Gastroesophageal sphincter (tissue), 4 donors: ENCODE results near the gene EDDM3A. TPM values are rescaled to one million over a fixed set of nuclear protein-coding genes. Genes with fewer than 3 reads are reported as not detected.

ENCODE experiments used
- ATAC-seq: fragments of 150-250 bp; one replicate; pipeline ENCODE4 v1.9.1; 2016; ENCODE audit warnings: mild to moderate bottlenecking, moderate library complexity
- H3K27ac ChIP-seq, 4 donors: fragments of 200-600 bp; sonication (generic) in 3 of 4; 1 replicate in 3 of 4; 2 replicates in 1 of 4; pipeline ENCODE4 v1.5.1; 2016 to 2019
- H3K27me3 ChIP-seq: fragments of 200-600 bp; sonication (generic); one replicate; pipeline ENCODE4 v1.5.1; 2019
- H3K36me3 ChIP-seq, 2 donors: fragments of 200-600 bp; sonication (generic); one replicate each; pipeline ENCODE4 v1.5.1; 2019; ENCODE audit warnings: control low read depth in 1 of 2
- H3K4me1 ChIP-seq, 3 donors: fragments of 200-600 bp; sonication (generic); 1 replicate in 2 of 3; 2 replicates in 1 of 3; pipeline ENCODE4 v1.5.1; 2016 to 2019; ENCODE audit warnings: control low read depth in 2 of 3
- H3K4me3 ChIP-seq, 2 donors: fragments of 200-600 bp; sonication (generic); one replicate each; pipeline ENCODE4 v1.5.1; 2019; ENCODE audit warnings: mild to moderate bottlenecking in 1 of 2, moderate library complexity in 1 of 2
- H3K9me3 ChIP-seq, 3 donors: fragments of 200-600 bp; sonication (generic); one replicate each; pipeline ENCODE4 v1.5.1; 2017 to 2019; ENCODE audit warnings: control low read depth in 2 of 3
- EP300 ChIP-seq: sonication (generic); formaldehyde crosslinking; IDR thresholded peaks from one replicate; pipeline ENCODE4 v1.6.1; 2017; ENCODE audit warnings: antibody characterized with exemption, mild to moderate bottlenecking
- POLR2A ChIP-seq, 2 donors: fragments of 450-650 bp; IDR thresholded peaks; one replicate each; pipeline ENCODE4 v1.6.1; 2017; ENCODE audit warnings: antibody characterized with exemption in 2 of 2, mild to moderate bottlenecking in 2 of 2, moderate library complexity in 1 of 2
- POLR2AphosphoS5 ChIP-seq: sonication (generic); formaldehyde crosslinking; IDR thresholded peaks from one replicate; pipeline ENCODE4 v1.6.1; 2017; ENCODE audit warnings: antibody characterized with exemption
- WGBS, 2 donors: methylation state at CpG; one replicate each; pipeline ENCODE4 v1.1.5; 2018; ENCODE audit warnings: low coverage in 1 of 2; 5-methylcytosine and 5-hydroxymethylcytosine counted together
- total RNA-seq, 4 donors: library from RNA; depleted of rRNA; stranded (reverse); fragments of >200 nt; gene quantifications; one replicate each; pipeline ENCODE4 v1.1.0, GENCODE V29; 2016
- TF ChIP-seq, protein P1 (sequence below), 4 experiments: fragments of 200-600 bp in 2 of 4; fragments of 450-650 bp in 2 of 4; sonication (generic) in 1 of 4; IDR thresholded peaks; one replicate each; pipeline ENCODE4 v1.5.1; 2017 to 2019; ENCODE audit warnings: antibody characterized with exemption in 4 of 4, mild to moderate bottlenecking in 2 of 4, moderate library complexity in 2 of 4

EDDM3A gene
- total RNA-seq, 4 donors from 2014 or later: not detected

DNA sequence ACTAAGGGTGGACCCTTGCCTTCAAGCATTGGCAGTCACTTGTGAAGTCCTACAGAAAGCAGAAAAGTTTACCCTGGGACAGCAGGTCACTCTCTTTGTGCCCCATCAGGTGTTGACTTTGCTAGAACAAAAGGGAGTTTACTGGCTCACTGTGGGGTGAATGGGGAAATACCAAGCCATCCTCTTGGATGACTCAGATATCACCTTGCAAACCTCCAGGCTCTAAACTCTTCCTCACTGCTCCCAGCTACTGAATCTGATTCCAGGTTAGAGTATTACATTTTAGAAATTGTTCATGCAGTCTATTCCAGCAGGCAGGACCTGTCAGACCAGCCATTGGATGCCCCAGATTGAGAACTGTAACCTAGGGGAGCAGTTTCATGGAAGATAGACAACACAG is 15.3 kb downstream of the EDDM3A start:
- Histone ChIP-seq H3K27me3 (no peaks in the 10 kb centered on the region), H3K27ac (no peak overlapping the region), H3K4me3 (no peak overlapping the region), H3K36me3 (no peaks in the 10 kb centered on the region), H3K9me3 (no peaks in the 10 kb centered on the region), H3K4me1 (no peaks in the 10 kb centered on the region)
- TF ChIP-seq EP300 (no peak), POLR2A (IDR thresholded peaks at IDR 0.05) (no peak), POLR2AphosphoS5 (no peak)
- TF ChIP-seq, protein P1, sequence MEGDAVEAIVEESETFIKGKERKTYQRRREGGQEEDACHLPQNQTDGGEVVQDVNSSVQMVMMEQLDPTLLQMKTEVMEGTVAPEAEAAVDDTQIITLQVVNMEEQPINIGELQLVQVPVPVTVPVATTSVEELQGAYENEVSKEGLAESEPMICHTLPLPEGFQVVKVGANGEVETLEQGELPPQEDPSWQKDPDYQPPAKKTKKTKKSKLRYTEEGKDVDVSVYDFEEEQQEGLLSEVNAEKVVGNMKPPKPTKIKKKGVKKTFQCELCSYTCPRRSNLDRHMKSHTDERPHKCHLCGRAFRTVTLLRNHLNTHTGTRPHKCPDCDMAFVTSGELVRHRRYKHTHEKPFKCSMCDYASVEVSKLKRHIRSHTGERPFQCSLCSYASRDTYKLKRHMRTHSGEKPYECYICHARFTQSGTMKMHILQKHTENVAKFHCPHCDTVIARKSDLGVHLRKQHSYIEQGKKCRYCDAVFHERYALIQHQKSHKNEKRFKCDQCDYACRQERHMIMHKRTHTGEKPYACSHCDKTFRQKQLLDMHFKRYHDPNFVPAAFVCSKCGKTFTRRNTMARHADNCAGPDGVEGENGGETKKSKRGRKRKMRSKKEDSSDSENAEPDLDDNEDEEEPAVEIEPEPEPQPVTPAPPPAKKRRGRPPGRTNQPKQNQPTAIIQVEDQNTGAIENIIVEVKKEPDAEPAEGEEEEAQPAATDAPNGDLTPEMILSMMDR (IDR thresholded peaks at IDR 0.05): no peak
- ATAC-seq: no peak

DNA sequence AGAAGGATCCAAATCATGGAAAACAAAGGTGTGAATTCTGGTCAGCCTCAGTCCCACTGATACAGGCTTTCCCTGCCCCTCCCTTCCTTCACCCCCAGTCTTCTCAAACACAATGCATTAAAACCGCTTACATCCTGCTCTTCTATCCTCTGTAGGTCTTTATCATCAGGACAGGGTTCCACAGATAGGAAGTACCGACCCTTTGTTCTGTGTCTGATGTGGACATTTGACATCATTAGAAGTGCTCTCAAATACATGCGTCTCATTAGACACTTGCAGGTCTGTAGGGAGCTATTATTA is 22.9 kb downstream of the EDDM3A start:
- H3K27ac ChIP-seq: no peak overlapping the region
- WGBS, 2 donors: 83% methylated on average over 1 to 3 of the region's 3 CpGs
- H3K4me3 ChIP-seq: no peak overlapping the region
- H3K9me3 ChIP-seq: no peaks in the 10 kb centered on the region
- peaks cover 7% of the 10 kb centered on the region for H3K27me3 ChIP-seq
- H3K36me3 ChIP-seq: no peaks in the 10 kb centered on the region
- H3K4me1 ChIP-seq: no peaks in the 10 kb centered on the region
- TF ChIP-seq EP300 (no peak), POLR2AphosphoS5 (no peak), POLR2A (IDR thresholded peaks at IDR 0.05) (no peak)
- TF ChIP-seq, protein P1 (IDR thresholded peaks at IDR 0.05): no peak
- no peak for ATAC-seq

DNA sequence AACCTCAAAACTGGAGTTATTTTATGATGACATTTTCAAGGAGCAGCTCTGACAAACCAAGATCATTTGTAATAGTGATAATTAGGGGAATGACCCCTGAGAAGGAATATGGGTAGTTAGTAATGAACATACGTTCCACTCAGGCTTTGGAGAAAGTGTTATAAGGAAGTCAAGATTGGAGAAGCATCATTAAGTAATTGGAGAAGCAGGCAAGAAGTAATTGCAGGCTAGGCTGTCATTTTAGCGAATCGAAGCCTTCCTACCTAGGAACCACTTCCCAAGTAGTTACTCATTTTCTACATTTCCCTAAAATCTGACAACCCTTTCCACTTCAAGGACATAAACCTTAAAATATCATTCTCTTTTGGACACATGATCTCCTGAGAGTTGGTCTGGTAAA is 23.7 kb downstream of the EDDM3A start:
- no peaks in the 10 kb centered on the region for H3K9me3 ChIP-seq

DNA sequence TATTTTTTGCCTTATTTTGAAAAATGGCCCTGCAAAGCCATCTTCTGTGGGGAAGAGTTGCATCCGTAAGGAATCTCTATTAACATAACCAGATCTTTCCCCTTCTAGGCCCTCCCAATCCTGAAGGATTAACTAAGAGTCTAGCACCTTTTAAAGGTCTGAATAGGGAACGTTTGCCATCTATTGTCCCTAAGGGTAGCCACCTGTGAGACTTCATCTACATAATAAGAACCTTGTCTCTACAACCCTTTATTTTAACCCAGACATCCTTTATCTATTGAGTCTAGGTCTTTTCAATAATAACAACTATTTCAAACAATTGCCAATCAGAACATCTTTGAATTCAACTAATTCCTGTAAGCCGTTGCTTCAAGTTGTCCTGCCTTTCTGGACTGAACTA is 27.0 kb downstream of the EDDM3A start:
- no peak overlapping the region for H3K27ac ChIP-seq
- no peaks in the 10 kb centered on the region for H3K4me1 ChIP-seq
- 52 to 69% methylated on average over 3 of the region's 3 CpGs for WGBS, 2 donors
- H3K4me3 ChIP-seq: no peak overlapping the region
- H3K27me3 ChIP-seq: peaks cover 10% of the 10 kb centered on the region
- no peak for ATAC-seq
- no peaks in the 10 kb centered on the region for H3K36me3 ChIP-seq
- H3K9me3 ChIP-seq: no peaks in the 10 kb centered on the region
- TF ChIP-seq, protein P1 (IDR thresholded peaks at IDR 0.05): no peak
- TF ChIP-seq EP300: no peak
- TF ChIP-seq POLR2A (IDR thresholded peaks at IDR 0.05): no peak
- no peak for TF ChIP-seq POLR2AphosphoS5

More for the DNA sequence above, 23.7 kb downstream of the EDDM3A start:
- Histone ChIP-seq H3K4me3 (no peak overlapping the region), H3K27ac (no peak overlapping the region), H3K36me3 (no peaks in the 10 kb centered on the region), H3K27me3 (peaks cover 10% of the 10 kb centered on the region), H3K4me1 (no peaks in the 10 kb centered on the region)
- no peak for ATAC-seq
- WGBS, 2 donors: 72 to 82% methylated on average over 3 of the region's 3 CpGs
- TF ChIP-seq POLR2A (IDR thresholded peaks at IDR 0.05) (no peak), POLR2AphosphoS5 (no peak), EP300 (no peak)
- TF ChIP-seq, protein P1 (IDR thresholded peaks at IDR 0.05): no peak

DNA sequence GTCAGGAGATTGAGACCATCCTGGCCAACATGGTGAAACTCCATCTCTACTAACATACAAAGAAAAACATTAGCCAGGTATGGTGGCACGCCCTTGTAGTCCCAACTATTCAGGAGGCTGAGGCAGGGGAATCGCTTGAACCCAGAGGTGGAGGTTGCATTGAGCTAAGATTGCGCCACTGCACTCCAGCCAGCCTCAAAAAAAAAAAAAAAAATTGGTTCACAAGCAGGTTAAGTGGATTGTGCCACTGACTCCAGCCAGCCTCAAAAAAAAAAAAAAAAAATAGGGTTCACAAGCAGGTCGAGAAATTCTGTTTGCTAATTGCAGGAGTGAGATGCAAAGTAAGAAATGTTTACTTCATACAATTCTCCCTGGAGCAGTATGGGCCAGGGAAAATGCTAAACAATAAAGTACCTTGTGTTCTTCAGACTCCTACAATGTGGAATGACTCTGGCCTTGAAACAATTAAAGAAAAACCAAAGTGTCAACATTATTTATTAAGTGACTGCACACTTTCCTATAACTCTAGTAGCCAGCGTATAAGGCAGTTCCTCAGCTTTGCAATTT is 28.7 kb downstream of the EDDM3A start:
- H3K4me1 ChIP-seq: no peaks in the 10 kb centered on the region
- no peak overlapping the region for H3K27ac ChIP-seq
- TF ChIP-seq EP300: no peak
- TF ChIP-seq POLR2A (IDR thresholded peaks at IDR 0.05): no peak
- TF ChIP-seq, protein P1 (IDR thresholded peaks at IDR 0.05): no peak
- no peak for TF ChIP-seq POLR2AphosphoS5
- ATAC-seq: no peak
- 57 to 65% methylated on average over 2 to 5 of the region's 5 CpGs for WGBS, 2 donors
- H3K4me3 ChIP-seq: no peak overlapping the region
- no peaks in the 10 kb centered on the region for H3K9me3 ChIP-seq
- peaks cover 10% of the 10 kb centered on the region for H3K27me3 ChIP-seq
- no peaks in the 10 kb centered on the region for H3K36me3 ChIP-seq
